HepG2 (cell line): Measurements from ENCODE around the gene CX3CR1. TPM values are rescaled to one million over a fixed set of nuclear protein-coding genes. Genes with fewer than 3 reads are reported as not detected.

ENCODE experiments used
- AFF4 ChIP-seq: sonication (generic); formaldehyde crosslinking; IDR thresholded peaks from 2 replicates; pipeline ENCODE4 v1.4.0; 2020; ENCODE audit warnings: missing genetic modification reagents
- EEA1 ChIP-seq: sonication (generic); formaldehyde crosslinking; IDR thresholded peaks from 2 replicates; pipeline ENCODE4 v1.5.1; 2020; ENCODE audit warnings: mild to moderate bottlenecking, missing genetic modification reagents, borderline replicate concordance
- HMG20B ChIP-seq: conservative IDR thresholded peaks from 2 replicates; pipeline ENCODE4 v1.6.1; 2016; ENCODE audit warnings: missing genetic modification reagents, missing compliant biosample characterization
- HNRNPLL ChIP-seq: fragments of 200-400 bp; formaldehyde crosslinking; IDR thresholded peaks from 2 replicates; pipeline ENCODE4 v1.6.1; 2017; ENCODE audit warnings: mild to moderate bottlenecking, low read depth, low read length; ENCODE audit not compliant: poor library complexity, severe bottlenecking
- KLF12 ChIP-seq: sonication (generic); formaldehyde crosslinking; IDR thresholded peaks from 2 replicates; pipeline ENCODE4 v1.4.0; 2020; ENCODE audit warnings: missing genetic modification reagents, borderline replicate concordance
- NBN ChIP-seq: fragments of 450-650 bp; conservative IDR thresholded peaks from 2 replicates; pipeline ENCODE4 v1.6.1; 2017
- PLSCR1 ChIP-seq: sonication (generic); formaldehyde crosslinking; IDR thresholded peaks from 2 replicates; pipeline ENCODE4 v1.5.0; 2020; ENCODE audit warnings: missing genetic modification reagents, mild to moderate bottlenecking, borderline replicate concordance
- POGK ChIP-seq: sonication (generic); formaldehyde crosslinking; conservative IDR thresholded peaks from 2 replicates; pipeline ENCODE4 v1.8.0; 2022; ENCODE audit warnings: mild to moderate bottlenecking, moderate library complexity, missing genetic modification reagents
- SNAPC5 ChIP-seq: sonication (generic); formaldehyde crosslinking; IDR thresholded peaks from 2 replicates; pipeline ENCODE4 v1.8.1; 2023; ENCODE audit warnings: mild to moderate bottlenecking, missing genetic modification reagents, borderline replicate concordance
- ZBTB39 ChIP-seq: sonication (generic); formaldehyde crosslinking; IDR thresholded peaks from 2 replicates; pipeline ENCODE4 v1.5.0; 2020; ENCODE audit warnings: missing genetic modification reagents
- ZNF17 ChIP-seq: sonication (generic); formaldehyde crosslinking; IDR thresholded peaks from 2 replicates; pipeline ENCODE4 v1.5.0; 2020; ENCODE audit warnings: mild to moderate bottlenecking, missing genetic modification reagents
- ZNF276 ChIP-seq: sonication (generic); formaldehyde crosslinking; IDR thresholded peaks from 2 replicates; pipeline ENCODE4 v1.4.0; 2020; ENCODE audit warnings: mild to moderate bottlenecking, low read depth, missing genetic modification reagents
- ZNF337 ChIP-seq: sonication (generic); formaldehyde crosslinking; IDR thresholded peaks from 2 replicates; pipeline ENCODE4 v1.5.1; 2020; ENCODE audit warnings: missing genetic modification reagents, low read depth, mild to moderate bottlenecking, borderline replicate concordance
- ZNF44 ChIP-seq: sonication (generic); formaldehyde crosslinking; IDR thresholded peaks from 2 replicates; pipeline ENCODE4 v1.5.1; 2020; ENCODE audit warnings: mild to moderate bottlenecking, missing genetic modification reagents
- ZNF547 ChIP-seq: sonication (generic); formaldehyde crosslinking; IDR thresholded peaks from 2 replicates; pipeline ENCODE4 v1.5.1; 2020; ENCODE audit warnings: mild to moderate bottlenecking, missing genetic modification reagents
- ZNF589 ChIP-seq: sonication (generic); formaldehyde crosslinking; conservative IDR thresholded peaks from 2 replicates; pipeline ENCODE4 v1.8.0; 2022; ENCODE audit warnings: mild to moderate bottlenecking, moderate library complexity, missing genetic modification reagents
- ZSCAN21 ChIP-seq: sonication (generic); formaldehyde crosslinking; IDR thresholded peaks from 2 replicates; pipeline ENCODE4 v1.8.0; 2022; ENCODE audit warnings: mild to moderate bottlenecking, missing genetic modification reagents, moderate library complexity, borderline replicate concordance
- ZZZ3 ChIP-seq: sonication (generic); formaldehyde crosslinking; IDR thresholded peaks from 2 replicates; pipeline ENCODE4 v1.4.0; 2020; ENCODE audit warnings: missing genetic modification reagents, mild to moderate bottlenecking, borderline replicate concordance
- polyA plus RNA-seq, 8 experiments: library from polyadenylated mRNA; depleted of rRNA in 3 of 8; stranded (reverse) in 7 of 8; unstranded in 1 of 8; fragments of >200 nt; fragmentation: Illumina TruSeq in 4 of 8; extraction: Trizol in 4 of 8; gene quantifications; 2 replicates each; pipeline versions ENCODE4 v1.2.1 to v1.2.3, GENCODE V29; 2011 to 2016; ENCODE audit warnings: low read depth in 4 of 8, missing spikeins in 1 of 8, mixed read lengths in 1 of 8; ENCODE audit not compliant: insufficient read depth in 1 of 8
- total RNA-seq, 5 experiments: library from RNA; depleted of rRNA; stranded (reverse); fragments of >200 nt; fragmentation: Illumina TruSeq; extraction: Trizol; gene quantifications; 2 replicates each; pipeline ENCODE4 v1.2.3, GENCODE V29; 2016; ENCODE audit warnings: low read depth in 1 of 5

CX3CR1 gene
- total and polyA plus RNA-seq, 2 of the 13 experiments (the other 11 are each of a cell fraction or from before 2014, with no cell fraction given), result not detected

GRCh38 chr3:39317571-39318169 is 37.8 kb upstream of the CX3CR1 start (continued):
- TF ChIP-seq POGK, result peak; percentile 65
- peak; percentile 70; the same call in 1 of the 2 replicates for TF ChIP-seq ZSCAN21 (CRISPR knock-in tag)
- TF ChIP-seq ZNF17 (CRISPR knock-in tag), result no peak
- TF ChIP-seq NBN, result no peak
- TF ChIP-seq HNRNPLL, result no peak
- TF ChIP-seq HMG20B (CRISPR knock-in tag), result peak; percentile 55; the same call in 1 of the 2 replicates
- no peak for TF ChIP-seq ZBTB39 (CRISPR knock-in tag)
- TF ChIP-seq ZNF337, result no peak
- TF ChIP-seq SNAPC5 (CRISPR knock-in tag), result no peak
- 0 out of 2 replicates have a peak, but pooled peaks have one; percentile 18 for TF ChIP-seq ZNF547 (CRISPR knock-in tag)
- no peak for TF ChIP-seq KLF12 (CRISPR knock-in tag)
- TF ChIP-seq PLSCR1 (CRISPR knock-in tag), result no peak
- no peak for TF ChIP-seq ZNF589 (CRISPR knock-in tag)
- TF ChIP-seq EEA1 (CRISPR knock-in tag), result no peak
- TF ChIP-seq ZNF276, result no peak
- TF ChIP-seq ZNF44 (CRISPR knock-in tag), result no peak
- no peak for TF ChIP-seq AFF4 (CRISPR knock-in tag)
- TF ChIP-seq ZZZ3 (CRISPR knock-in tag), result no peak
